ENCODE measurements around the gene NXN. TPM values are rescaled to one million over a fixed set of nuclear protein-coding genes. Genes with fewer than 3 reads are reported as not detected.
"Not testable (repeated sequence)": the region's sequence is repeated elsewhere in the genome, so short reads cannot be mapped to it uniquely, and the experiment has no call there.

The NXN gene
- total RNA-seq, 4 donors from 2014 or later: 6.6 to 28.4 (median 14.7) TPM

GRCh38 chr17:860805-861204 is 118.8 kb downstream of the NXN start:
- no peaks in the 10 kb centered on the region for H3K9me3 ChIP-seq
- H3K4me1 ChIP-seq: peaks cover 0 to 34% (median 0%) of the 10 kb centered on the region in 4 donors
- no peaks in the 10 kb centered on the region for H3K27me3 ChIP-seq
- 89 to 90% methylated on average over 5 of the region's 5 CpGs for WGBS, 2 donors
- TF ChIP-seq, protein P1, sequence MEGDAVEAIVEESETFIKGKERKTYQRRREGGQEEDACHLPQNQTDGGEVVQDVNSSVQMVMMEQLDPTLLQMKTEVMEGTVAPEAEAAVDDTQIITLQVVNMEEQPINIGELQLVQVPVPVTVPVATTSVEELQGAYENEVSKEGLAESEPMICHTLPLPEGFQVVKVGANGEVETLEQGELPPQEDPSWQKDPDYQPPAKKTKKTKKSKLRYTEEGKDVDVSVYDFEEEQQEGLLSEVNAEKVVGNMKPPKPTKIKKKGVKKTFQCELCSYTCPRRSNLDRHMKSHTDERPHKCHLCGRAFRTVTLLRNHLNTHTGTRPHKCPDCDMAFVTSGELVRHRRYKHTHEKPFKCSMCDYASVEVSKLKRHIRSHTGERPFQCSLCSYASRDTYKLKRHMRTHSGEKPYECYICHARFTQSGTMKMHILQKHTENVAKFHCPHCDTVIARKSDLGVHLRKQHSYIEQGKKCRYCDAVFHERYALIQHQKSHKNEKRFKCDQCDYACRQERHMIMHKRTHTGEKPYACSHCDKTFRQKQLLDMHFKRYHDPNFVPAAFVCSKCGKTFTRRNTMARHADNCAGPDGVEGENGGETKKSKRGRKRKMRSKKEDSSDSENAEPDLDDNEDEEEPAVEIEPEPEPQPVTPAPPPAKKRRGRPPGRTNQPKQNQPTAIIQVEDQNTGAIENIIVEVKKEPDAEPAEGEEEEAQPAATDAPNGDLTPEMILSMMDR (IDR thresholded peaks at IDR 0.05): no peak
- TF ChIP-seq EP300 (IDR thresholded peaks at IDR 0.05) (no peak), POLR2A (IDR thresholded peaks at IDR 0.05) (no peak)
- no peaks in the 10 kb centered on the region for H3K36me3 ChIP-seq
- no peak overlapping the region for H3K4me3 ChIP-seq
- no peak for DNase-seq (ENCODE audit: low spot score in 2 of 2)
- peak overlapping the region in 1 of 4 donors; percentile 26 for H3K27ac ChIP-seq

DNA sequence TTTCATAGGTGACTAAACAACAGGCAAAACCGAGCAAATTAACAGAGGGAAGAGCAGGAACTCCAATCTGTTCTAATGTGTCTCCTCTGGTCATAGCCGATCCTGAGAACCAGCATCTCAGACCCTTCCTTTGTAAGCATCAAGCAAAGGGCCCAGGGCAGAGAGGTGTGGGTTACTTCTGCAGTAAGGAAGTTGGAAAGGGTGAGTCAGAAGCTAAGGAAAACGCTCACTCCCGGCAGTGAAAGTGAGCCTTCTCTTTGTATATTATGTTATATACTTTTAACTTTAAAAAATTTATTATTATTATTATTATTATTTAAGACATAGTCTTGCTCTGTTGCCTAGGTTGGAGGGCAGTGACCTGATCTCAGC is 119.8 kb downstream of the NXN start:
- peaks cover 0 to 41% (median 0%) of the 10 kb centered on the region in 4 donors for H3K4me1 ChIP-seq
- peak overlapping the region; percentile 20 to 75 (median 56) for H3K27ac ChIP-seq
- TF ChIP-seq, protein P1 (IDR thresholded peaks at IDR 0.05): no peak
- TF ChIP-seq EP300 (IDR thresholded peaks at IDR 0.05) (no peak), POLR2A (IDR thresholded peaks at IDR 0.05) (no peak)
- no peaks in the 10 kb centered on the region for H3K36me3 ChIP-seq
- no peaks in the 10 kb centered on the region for H3K27me3 ChIP-seq
- no peak for DNase-seq (ENCODE audit: low spot score in 2 of 2)
- no peak overlapping the region for H3K4me3 ChIP-seq
- 55 to 59% methylated on average over 4 of the region's 4 CpGs for WGBS, 2 donors
- H3K9me3 ChIP-seq: no peaks in the 10 kb centered on the region

GRCh38 chr17:859061-859823 is 120.3 kb downstream of the NXN start:
- DNase-seq (ENCODE audit: low spot score in 2 of 2): no peak
- no peaks in the 10 kb centered on the region for H3K9me3 ChIP-seq
- H3K27me3 ChIP-seq: no peaks in the 10 kb centered on the region
- peaks cover 0 to 37% (median 0%) of the 10 kb centered on the region in 4 donors for H3K4me1 ChIP-seq
- 43 to 46% methylated on average over 20 of the region's 20 CpGs for WGBS, 2 donors
- no peaks in the 10 kb centered on the region for H3K36me3 ChIP-seq
- H3K4me3 ChIP-seq: no peak overlapping the region
- H3K27ac ChIP-seq: peak overlapping the region; percentile 20 to 75 (median 56)
- TF ChIP-seq, protein P1 (IDR thresholded peaks at IDR 0.05): no peak

- no peak for TF ChIP-seq EP300 (IDR thresholded peaks at IDR 0.05)
- TF ChIP-seq POLR2A (IDR thresholded peaks at IDR 0.05): no peak
- TF ChIP-seq, protein P1 (IDR thresholded peaks at IDR 0.05): no peak
- Histone ChIP-seq H3K9me3 (no peaks in the 10 kb centered on the region), H3K27me3 (no peaks in the 10 kb centered on the region), H3K4me1 (peaks cover 0 to 42% (median 0%) of the 10 kb centered on the region in 4 donors), H3K36me3 (no peaks in the 10 kb centered on the region), H3K27ac (peak overlapping the region in 1 of 4 donors; percentile 46), H3K4me3 (no peak overlapping the region)
- no peak for DNase-seq (ENCODE audit: low spot score in 2 of 2)
- WGBS, 2 donors: 62 to 69% methylated on average over 7 of the region's 7 CpGs
Observed at GRCh38 chr17:856149-856548, 123.4 kb downstream of the NXN start.

DNA sequence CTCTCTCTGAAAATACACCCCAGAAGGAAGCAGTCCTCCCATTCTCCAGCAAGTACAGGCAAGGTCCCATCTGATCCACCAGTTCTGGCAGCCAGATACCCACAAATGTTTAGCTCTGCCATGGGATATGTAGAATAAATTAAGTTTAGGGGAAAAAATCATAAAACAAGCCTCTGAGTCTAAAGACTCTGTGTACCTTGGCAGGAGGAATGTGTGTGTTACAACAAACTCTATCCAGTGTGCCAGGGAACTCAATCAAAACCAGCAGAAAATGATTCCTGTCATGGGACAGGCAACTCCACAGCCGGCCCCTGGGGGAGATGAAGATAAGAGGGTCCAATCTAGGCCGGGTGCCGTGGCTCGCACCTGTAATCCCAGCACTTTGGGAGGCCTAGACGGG is 124.0 kb downstream of the NXN start:
- H3K4me1 ChIP-seq: peaks cover 0 to 45% (median 0%) of the 10 kb centered on the region in 4 donors
- DNase-seq (ENCODE audit: low spot score in 2 of 2): no peak
- WGBS, 2 donors: 62 to 63% methylated on average over 5 of the region's 5 CpGs
- no peak overlapping the region for H3K4me3 ChIP-seq
- H3K36me3 ChIP-seq: no peaks in the 10 kb centered on the region
- H3K9me3 ChIP-seq: no peaks in the 10 kb centered on the region
- TF ChIP-seq POLR2A (IDR thresholded peaks at IDR 0.05) (no peak), EP300 (IDR thresholded peaks at IDR 0.05) (peak in 1 of 2 donors; percentile 17)
- peak overlapping the region in 2 of 4 donors; percentile 1 to 46 for H3K27ac ChIP-seq
- H3K27me3 ChIP-seq: no peaks in the 10 kb centered on the region

GRCh38 chr17:852850-853249 is 126.7 kb downstream of the NXN start:
- H3K27me3 ChIP-seq; H3K27ac ChIP-seq; H3K4me3 ChIP-seq; H3K36me3 ChIP-seq; H3K9me3 ChIP-seq; DNase-seq (ENCODE audit: low spot score in 2 of 2): not testable (repeated sequence)
- H3K4me1 ChIP-seq: peaks cover 0 to 35% (median 0%) of the 10 kb centered on the region in 4 donors
- 95 to 96% methylated on average over 9 of the region's 9 CpGs for WGBS, 2 donors

All from tibial nerve (tissue), 4 donors.